K562 (cell line): ENCODE data around the gene CHD2. TPM values are rescaled to one million over a fixed set of nuclear protein-coding genes. Genes with fewer than 3 reads are reported as not detected.

Experiments used
- ATAC-seq: fragments of 200-7000 bp; cut with Tn5 transposase; 3 replicates; pipeline ENCODE4 v1.9.1; 2020; ENCODE audit warnings: moderate library complexity
- BruUV-seq: library from RNA; stranded (reverse); fragments of 400-500 nt; replicated peaks from 2 replicates; lab custom pipeline; 2021; lab: Mats Ljungman, UMichigan
- CTCF ChIA-PET: fragments of 300-600 bp; formaldehyde crosslinking; extraction: SDS; loops from one replicate; lab custom pipeline; 2021; ENCODE audit warnings: low intra/inter-chr PET ratio; lab: Yijun Ruan, JAX
- POLR2A ChIA-PET: fragments of 300-600, 350-650 bp; sonication (Branson Sonifier 250); formaldehyde crosslinking; extraction: SDS; loops from one replicate; lab custom pipeline; 2021; ENCODE audit warnings: antibody characterized with exemption, inconsistent platforms; lab: Yijun Ruan, JAX
- DNase-seq, 4 experiments: peaks; one replicate each; pipeline versions ENCODE4 v3.0.0 to v3.0.0-alpha.2; 2011 to 2018; ENCODE audit warnings: low spot score in 3 of 4, mixed read lengths in 3 of 4; ENCODE audit errors: extremely low read depth in 1 of 4
- FAIRE-seq: peaks from 2 replicates; lab custom pipeline; 2011; peaks lifted over from hg19 to GRCh38; lab: Jason Lieb, UNC
- H2AFZ ChIP-seq: 2 replicates; pipeline ENCODE4 v1.6.0; 2011; ENCODE audit warnings: low read depth, low read length, control low read depth, inconsistent platforms
- H3K27ac ChIP-seq: fragments of 200-600 bp; 3 replicates; pipeline ENCODE4 v1.8.0; 2011; ENCODE audit warnings: low read depth, mild to moderate bottlenecking, control low read depth, inconsistent platforms, low read length, moderate library complexity, mixed read lengths; ENCODE audit errors: extremely low read depth
- H3K27me3 ChIP-seq, 2 experiments: fragments of 300-600 bp in 1 of 2; 2 replicates in 1 of 2; 3 replicates in 1 of 2; pipeline versions ENCODE4 v1.6.0 to v1.8.0; 2011; ENCODE audit warnings: inconsistent platforms in 2 of 2, low read length in 2 of 2, mild to moderate bottlenecking in 1 of 2, mixed read lengths in 1 of 2, moderate library complexity in 1 of 2; ENCODE audit not compliant: control insufficient read depth in 2 of 2, insufficient read depth in 2 of 2
- H3K36me3 ChIP-seq: fragments of 300-600 bp; 3 replicates; pipeline ENCODE4 v1.8.0; 2011; ENCODE audit warnings: mild to moderate bottlenecking, low read length, inconsistent platforms; ENCODE audit not compliant: control insufficient read depth, insufficient read depth
- H3K4me1 ChIP-seq, 2 experiments: fragments of 200-600 bp in 1 of 2; replicated peaks in 1 of 2; 2 replicates in 1 of 2; 3 replicates in 1 of 2; pipeline versions ENCODE4 v1.5.1 to v1.8.0; 2011; ENCODE audit warnings: inconsistent platforms in 2 of 2, low read length in 2 of 2, mild to moderate bottlenecking in 1 of 2, mixed read lengths in 1 of 2, moderate library complexity in 1 of 2; ENCODE audit not compliant: control insufficient read depth in 2 of 2, insufficient read depth in 2 of 2
- H3K4me2 ChIP-seq: 2 replicates; pipeline ENCODE4 v1.6.1; 2011; ENCODE audit warnings: low read length, control low read depth, inconsistent platforms, mixed read lengths; ENCODE audit not compliant: insufficient read depth
- H3K4me3 ChIP-seq: fragments of 200-600 bp; sonication (generic), shearing (Covaris generic); 2 replicates; pipeline ENCODE4 v1.5.1; 2016; ENCODE audit warnings: control low read depth, inconsistent platforms
- H3K79me2 ChIP-seq: fragments of 200-600 bp; 3 replicates; pipeline ENCODE4 v1.8.0; 2011; ENCODE audit warnings: low read length, inconsistent platforms; ENCODE audit not compliant: control insufficient read depth, insufficient read depth
- H3K9ac ChIP-seq, 2 experiments: 2 replicates each; pipeline versions ENCODE4 v1.6.0 to v1.6.1; 2011; ENCODE audit warnings: low read depth in 2 of 2, low read length in 2 of 2, control low read depth in 1 of 2, inconsistent platforms in 1 of 2, mild to moderate bottlenecking in 1 of 2, mixed read lengths in 1 of 2; ENCODE audit not compliant: insufficient read depth in 1 of 2
- H3K9me1 ChIP-seq: one replicate; pipeline ENCODE4 v1.6.0; 2011; ENCODE audit warnings: inconsistent platforms, mild to moderate bottlenecking, low read length, moderate library complexity; ENCODE audit not compliant: control insufficient read depth, insufficient read depth
- H3K9me3 ChIP-seq: replicated peaks from 2 replicates; pipeline ENCODE4 v1.5.1; 2011; ENCODE audit warnings: low read depth, low read length, inconsistent platforms; ENCODE audit not compliant: control insufficient read depth, insufficient read depth
- H4K20me1 ChIP-seq: replicated peaks from 2 replicates; pipeline ENCODE4 v1.6.1; 2011; ENCODE audit warnings: low read length, inconsistent platforms, mixed read lengths; ENCODE audit not compliant: control insufficient read depth, insufficient read depth
- CREM ChIP-seq: IDR thresholded peaks from 2 replicates; pipeline ENCODE4 v1.6.1; 2014; ENCODE audit warnings: antibody characterized with exemption, low read depth
- DACH1 ChIP-seq: fragments of 450-650 bp; IDR thresholded peaks from 2 replicates; pipeline ENCODE4 v1.6.1; 2018; ENCODE audit not compliant: partially characterized antibody
- ELK3 ChIP-seq: fragments of 450-650 bp; formaldehyde crosslinking; IDR thresholded peaks from 2 replicates; pipeline ENCODE4 v1.4.0; 2020; ENCODE audit warnings: mild to moderate bottlenecking
- MTA2 ChIP-seq: fragments of 450-650 bp; IDR thresholded peaks from 2 replicates; pipeline ENCODE4 v1.6.1; 2016; ENCODE audit warnings: low read depth
- NRF1 ChIP-seq, 2 experiments: fragments of 450-650 bp; IDR thresholded peaks in 1 of 2; conservative IDR thresholded peaks in 1 of 2; 2 replicates each; pipeline ENCODE4 v1.6.1; 2014; ENCODE audit warnings: mild to moderate bottlenecking in 2 of 2
- SETDB1 ChIP-seq: IDR thresholded peaks from one replicate; pipeline ENCODE4 v1.6.1; 2012; ENCODE audit warnings: low read length, control low read depth, inconsistent platforms
- ZNF217 ChIP-seq: sonication (generic); formaldehyde crosslinking; IDR thresholded peaks from 2 replicates; pipeline ENCODE4 v1.8.0; 2022; ENCODE audit warnings: mild to moderate bottlenecking, missing genetic modification reagents
- WGBS: fragments of 100-300 bp; shearing (Covaris generic); methylation state at CpG from one replicate; pipeline ENCODE4 v1.1.6; 2016; ENCODE audit warnings: low coverage, mixed read lengths; ENCODE audit not compliant: insufficient coverage; ENCODE audit errors: missing lambda C conversion rate; 5-methylcytosine and 5-hydroxymethylcytosine counted together
- in situ Hi-C: fragments of 300-500 bp; cut with MboI; formaldehyde crosslinking; loops from 4 replicates; pipeline ENCODE4 v1.15.0; 2018; ENCODE audit warnings: inconsistent platforms, mixed read lengths
- intact Hi-C: fragments of 100-400 bp; cut with micrococcal nuclease; formaldehyde crosslinking; loops from 2 replicates; pipeline ENCODE4 v1.14.2; 2022
- polyA plus RNA-seq, 8 experiments: library from polyadenylated mRNA; depleted of rRNA in 4 of 8; stranded (reverse) in 5 of 8; unstranded in 3 of 8; fragments of >200 nt; fragmentation: Nextera tagmentation in 2 of 8; fragmentation: Illumina TruSeq in 1 of 8; extraction: Ambion mirVana in 2 of 8; extraction: Trizol in 1 of 8; gene quantifications; 2 replicates each; pipeline versions ENCODE4 v1.2.1 to v1.2.3, GENCODE V29; 2011 to 2014; ENCODE audit warnings: inconsistent platforms in 1 of 8, missing spikeins in 1 of 8
- total RNA-seq, 7 experiments: library from RNA; depleted of rRNA in 6 of 7; stranded (reverse); fragments of >200 nt in 6 of 7; fragmentation: Illumina TruSeq in 2 of 7; extraction: Trizol in 2 of 7; gene quantifications; 2 replicates each; pipeline versions ENCODE4 v1.2.1 to v1.2.3, GENCODE V29; 2011 to 2021; ENCODE audit warnings: low replicate concordance in 1 of 7

CHD2 gene
- total and polyA plus RNA-seq, 9 of the 15 experiments (the other 6 are each of a cell fraction or from before 2014, with no cell fraction given), result 38.9 to 70.8 (median 56.2) TPM

- ChIA-PET CTCF (interaction anchor here (1.5 to 3.3 kb wide), 2 partner anchors 1090 to 1294 kb away, joined by 7 to 24 read pairs; no protein-coding TSS in a partner anchor), POLR2A (interaction anchor here (0.6 to 1.9 kb wide), 5 partner anchors 8 to 263 kb away, joined by 3 to 6 read pairs (median 3); no protein-coding TSS in a partner anchor)
- TF ChIP-seq ZNF217, result no peak
- no peak for TF ChIP-seq NRF1 (conservative IDR thresholded peaks at IDR 0.05 in 1 of 2, IDR thresholded peaks at IDR 0.05 in 1 of 2)
- no peak for TF ChIP-seq CREM
- TF ChIP-seq MTA2, result no peak
- TF ChIP-seq ELK3, result no peak
- TF ChIP-seq DACH1, result no peak
- no peak for TF ChIP-seq SETDB1
- Histone ChIP-seq H3K9ac (peak overlapping the region in 1 of 2 experiments; percentile 74; a peak in 1 of 4 replicates), H2AFZ (no peak overlapping the region), H3K36me3 (peaks cover 30% of the 10 kb centered on the region; the same call in 2 of the 3 replicates), H3K4me2 (no peak overlapping the region), H3K79me2 (no peaks in the 10 kb centered on the region), H3K27me3 (no peaks in the 10 kb centered on the region), H3K4me3 (no peak overlapping the region), H3K4me1 (peaks cover 0 to 20% of the 10 kb centered on the region in 2 experiments; a peak in 2 of 5 replicates), H3K9me3 (no peaks in the 10 kb centered on the region), H4K20me1 (peaks cover 16% of the 10 kb centered on the region), H3K27ac (no peak overlapping the region), H3K9me1 (no peaks in the 10 kb centered on the region)
- ATAC-seq (peak; percentile 2; the same call in 1 of the 3 replicates), FAIRE-seq (no peak), DNase-seq (no peak)
- in situ Hi-C loops (loop anchor here (25.0 kb wide), 1 partner anchor 1282 kb away; no protein-coding TSS in a partner anchor), intact Hi-C loops (loop anchor here (2.0 to 10.0 kb wide), 2 partner anchors 235 to 1295 kb away; no protein-coding TSS in a partner anchor)
- WGBS, result 32% methylated on average over 10 of the region's 12 CpGs
- BruUV-seq, result no TSS peak
Observed at GRCh38 chr15:93029836-93030429, 129.8 kb downstream of the CHD2 start.
